HG02970 (cell line): ENCODE measurements around the gene ZBTB7B.

Experiments used
- ATAC-seq: cut with Tn5 transposase; IDR thresholded peaks from one replicate; pipeline ENCODE4 v1.9.1; 2021; ENCODE audit warnings: mild to moderate bottlenecking, moderate library complexity, moderate number of reproducible peaks; ENCODE audit not compliant: unreplicated experiment, low FRiP score

The ZBTB7B gene

DNA sequence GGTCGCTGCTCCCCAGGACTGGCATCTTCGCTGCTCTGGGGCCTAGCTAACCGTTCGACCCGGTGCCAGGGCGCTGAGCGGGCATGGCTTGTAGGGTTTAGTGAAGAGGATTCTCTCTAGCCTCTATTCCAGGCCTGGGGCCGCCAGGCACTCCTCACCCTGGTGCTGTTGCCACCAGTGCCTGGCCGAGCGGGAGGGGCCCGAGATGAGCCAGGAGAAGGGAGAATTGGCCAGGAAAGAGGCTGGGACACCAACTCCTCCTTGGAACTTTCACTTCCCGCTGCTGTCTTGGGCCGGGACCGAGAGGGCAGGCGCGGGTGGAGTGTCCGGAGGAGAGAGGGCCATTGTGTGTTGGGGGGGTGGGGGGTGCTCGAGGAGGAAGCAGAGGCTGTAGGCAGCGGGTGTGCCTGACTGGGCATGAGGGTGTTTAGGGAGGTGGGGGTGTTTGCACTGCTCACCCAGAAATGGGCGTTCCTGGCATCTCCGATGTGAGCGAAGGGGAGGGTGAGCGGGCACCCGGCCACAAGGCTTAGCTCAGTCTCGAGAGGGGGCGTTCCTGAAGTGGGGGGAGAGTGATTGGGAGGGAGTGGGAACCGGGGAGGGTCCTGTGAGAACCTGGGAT is 49.3 kb downstream of the ZBTB7B start:
- no peak for ATAC-seq

DNA sequence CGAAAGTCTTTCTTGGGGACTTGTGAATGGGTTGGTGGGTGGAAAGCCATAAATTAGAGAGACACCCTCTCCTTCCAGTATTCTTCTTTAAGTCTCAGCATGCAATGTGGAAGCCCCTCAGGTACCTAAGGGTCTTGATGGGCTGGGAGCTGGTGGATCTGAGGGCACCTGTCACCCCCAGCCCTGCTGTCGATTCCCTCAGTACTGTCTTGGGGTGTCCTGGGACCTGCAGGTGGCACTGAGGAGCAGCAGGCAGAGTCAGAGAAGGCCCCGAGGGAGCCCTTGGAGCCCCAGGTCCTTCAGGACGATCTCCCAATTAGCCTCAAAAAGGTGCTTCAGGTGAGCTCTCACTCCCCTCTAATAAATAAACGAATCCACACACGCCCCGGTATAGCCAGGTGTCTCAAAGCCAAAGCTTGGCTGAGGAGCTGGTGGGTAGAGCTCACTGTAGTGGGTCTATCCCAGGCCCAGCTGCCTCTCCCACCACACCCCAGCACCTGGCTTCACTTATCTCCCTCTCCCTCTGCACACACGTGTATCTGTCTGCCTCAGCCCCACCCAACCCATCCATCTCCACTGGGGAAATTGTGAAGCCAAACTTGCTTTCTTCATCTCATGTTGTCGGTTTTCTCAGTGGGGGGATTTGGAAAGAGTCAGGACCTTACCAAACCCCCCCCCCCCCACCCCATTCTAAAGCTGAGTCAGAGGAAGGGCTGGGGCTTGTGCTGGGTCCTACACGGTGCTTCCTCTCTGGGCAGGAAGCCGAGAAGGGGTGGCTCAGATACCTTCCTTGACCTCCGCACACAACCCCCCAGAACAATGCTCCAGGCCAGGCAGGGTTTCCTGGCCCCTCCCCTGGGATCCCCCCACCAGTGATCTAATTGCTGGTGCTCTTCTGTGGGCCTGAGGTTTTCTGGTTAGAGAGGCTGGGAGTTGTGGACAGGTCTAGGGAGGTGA is 50.1 kb downstream of the ZBTB7B start:
- ATAC-seq: no peak

DNA sequence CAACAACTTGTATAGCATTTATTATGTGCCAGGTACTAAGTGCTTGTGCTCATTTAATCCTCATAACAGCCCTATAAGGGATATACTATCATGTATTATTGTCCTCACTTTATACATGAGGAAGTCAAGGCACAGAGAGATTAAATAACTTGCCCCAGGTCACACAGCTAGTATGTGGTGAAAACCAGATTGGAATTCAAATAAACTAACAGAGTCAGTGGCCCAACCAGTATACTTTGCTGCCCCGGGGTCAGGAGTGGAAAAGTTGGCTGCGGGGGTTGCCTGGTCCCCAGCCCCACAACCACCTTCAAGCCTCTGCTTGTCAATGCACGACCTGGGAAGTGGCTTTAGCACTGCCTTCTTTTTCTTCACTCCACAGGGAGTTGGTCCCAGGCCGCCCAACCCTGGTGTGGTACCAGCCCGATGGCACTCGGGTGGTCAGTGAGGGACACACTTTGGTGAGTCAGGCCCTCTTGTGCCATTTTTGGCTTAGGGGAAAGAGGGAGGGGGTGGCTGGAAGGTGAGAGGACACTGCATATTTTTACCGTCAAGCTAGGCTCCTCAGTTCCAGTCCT is 51.0 kb downstream of the ZBTB7B start:
- ATAC-seq: no peak

DNA sequence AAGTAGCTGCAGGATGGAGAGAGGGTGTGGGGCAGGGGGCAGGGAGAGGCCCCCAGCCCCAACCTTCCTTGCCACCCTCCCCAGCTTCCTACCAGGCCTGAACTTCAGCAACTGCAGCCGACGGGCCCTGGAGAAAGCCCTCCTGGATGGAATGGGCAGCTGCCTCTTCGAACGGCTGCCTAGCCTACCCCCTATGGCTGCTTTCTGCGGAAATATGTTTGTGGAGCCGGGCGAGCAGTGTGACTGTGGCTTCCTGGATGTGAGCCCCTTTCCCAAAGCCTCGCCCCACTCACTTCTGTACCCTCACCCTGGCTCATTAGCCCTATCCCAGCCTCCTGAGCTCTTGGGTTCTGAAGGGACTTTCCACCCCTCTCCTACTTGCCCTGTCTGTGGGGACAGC is 54.5 kb downstream of the ZBTB7B start:
- ATAC-seq: no peak

DNA sequence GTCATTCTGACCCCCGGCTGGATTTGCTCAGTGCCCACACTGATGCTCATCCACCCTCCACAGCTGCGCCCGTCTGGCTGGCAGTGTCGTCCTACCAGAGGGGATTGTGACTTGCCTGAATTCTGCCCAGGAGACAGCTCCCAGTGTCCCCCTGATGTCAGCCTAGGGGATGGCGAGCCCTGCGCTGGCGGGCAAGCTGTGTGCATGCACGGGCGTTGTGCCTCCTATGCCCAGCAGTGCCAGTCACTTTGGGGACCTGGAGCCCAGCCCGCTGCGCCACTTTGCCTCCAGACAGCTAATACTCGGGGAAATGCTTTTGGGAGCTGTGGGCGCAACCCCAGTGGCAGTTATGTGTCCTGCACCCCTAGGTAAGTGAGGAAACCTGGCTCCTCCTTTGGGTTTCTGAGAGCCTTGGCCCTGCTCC is 55.2 kb downstream of the ZBTB7B start:
- ATAC-seq: no peak

DNA sequence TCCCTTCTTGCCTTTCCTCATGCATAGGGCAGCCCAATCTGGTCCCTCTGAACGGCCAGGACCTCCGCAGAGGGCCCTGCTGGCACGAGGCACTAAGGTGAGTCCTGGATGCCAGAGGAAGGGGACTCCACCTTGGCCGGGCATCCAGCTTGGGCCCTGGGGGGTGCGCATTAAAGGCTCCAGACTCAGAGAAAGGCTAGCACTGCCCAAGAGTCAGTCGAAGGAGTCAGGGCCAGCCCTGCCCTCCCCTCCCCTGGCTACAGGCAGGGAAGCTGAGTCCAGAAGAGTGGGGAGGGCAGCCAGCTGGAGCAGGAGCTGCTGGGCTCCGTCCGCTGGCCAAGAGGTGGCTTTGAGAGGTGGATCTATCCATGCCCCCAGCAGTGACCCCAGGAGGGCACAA is 58.1 kb downstream of the ZBTB7B start:
- ATAC-seq: no peak

DNA sequence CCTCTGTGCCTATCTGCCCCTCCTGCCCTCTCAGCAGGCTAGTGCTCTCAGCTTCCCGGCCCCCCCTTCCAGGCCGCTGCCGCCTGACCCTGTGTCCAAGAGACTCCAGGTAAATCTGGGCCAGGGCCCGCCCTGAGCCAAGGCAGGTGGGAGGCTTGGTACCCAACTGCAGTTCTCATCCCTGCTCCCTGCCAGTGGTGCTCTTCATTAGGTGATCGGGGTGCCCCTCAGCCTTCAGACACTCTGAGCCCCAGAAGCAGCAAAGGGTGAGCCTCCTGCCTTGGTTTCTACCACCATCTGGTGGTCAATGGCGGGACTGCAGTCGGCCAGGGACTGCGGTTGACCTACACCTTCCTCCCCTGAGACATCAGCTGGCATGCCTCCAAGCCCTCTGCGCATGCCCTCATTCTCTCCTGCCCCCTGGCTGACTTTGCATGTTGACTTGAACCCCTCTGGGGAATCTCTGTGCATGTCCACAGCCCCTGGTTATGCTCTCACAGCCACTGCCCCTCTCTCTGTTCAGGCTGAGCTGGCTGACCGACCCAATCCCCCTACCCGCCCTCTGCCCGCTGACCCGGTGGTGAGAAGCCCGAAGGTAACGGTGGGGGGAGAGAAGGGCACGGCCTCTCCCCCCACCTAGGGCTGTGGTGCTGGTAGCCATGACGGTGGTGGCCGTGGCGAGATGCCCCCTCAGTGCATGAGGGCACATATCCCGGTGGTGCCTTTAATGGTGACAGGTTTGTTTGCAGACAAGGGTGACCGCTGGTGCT is 59.0 kb downstream of the ZBTB7B start:
- ATAC-seq: peak; percentile 42

DNA sequence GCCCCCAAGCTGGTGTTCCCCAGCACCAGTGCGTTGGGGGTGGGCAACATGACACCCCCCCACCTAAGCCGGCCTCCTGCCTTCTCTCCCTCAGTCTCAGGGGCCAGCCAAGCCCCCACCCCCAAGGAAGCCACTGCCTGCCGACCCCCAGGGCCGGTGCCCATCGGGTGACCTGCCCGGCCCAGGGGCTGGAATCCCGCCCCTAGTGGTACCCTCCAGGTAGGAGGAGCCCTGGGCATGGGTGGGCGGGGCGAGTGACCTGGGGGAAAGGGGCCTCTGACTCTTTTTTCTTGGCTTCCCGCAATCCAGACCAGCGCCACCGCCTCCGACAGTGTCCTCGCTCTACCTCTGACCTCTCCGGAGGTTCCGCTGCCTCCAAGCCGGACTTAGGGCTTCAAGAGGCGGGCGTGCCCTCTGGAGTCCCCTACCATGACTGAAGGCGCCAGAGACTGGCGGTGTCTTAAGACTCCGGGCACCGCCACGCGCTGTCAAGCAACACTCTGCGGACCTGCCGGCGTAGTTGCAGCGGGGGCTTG is 59.6 kb downstream of the ZBTB7B start:
- no peak for ATAC-seq

DNA sequence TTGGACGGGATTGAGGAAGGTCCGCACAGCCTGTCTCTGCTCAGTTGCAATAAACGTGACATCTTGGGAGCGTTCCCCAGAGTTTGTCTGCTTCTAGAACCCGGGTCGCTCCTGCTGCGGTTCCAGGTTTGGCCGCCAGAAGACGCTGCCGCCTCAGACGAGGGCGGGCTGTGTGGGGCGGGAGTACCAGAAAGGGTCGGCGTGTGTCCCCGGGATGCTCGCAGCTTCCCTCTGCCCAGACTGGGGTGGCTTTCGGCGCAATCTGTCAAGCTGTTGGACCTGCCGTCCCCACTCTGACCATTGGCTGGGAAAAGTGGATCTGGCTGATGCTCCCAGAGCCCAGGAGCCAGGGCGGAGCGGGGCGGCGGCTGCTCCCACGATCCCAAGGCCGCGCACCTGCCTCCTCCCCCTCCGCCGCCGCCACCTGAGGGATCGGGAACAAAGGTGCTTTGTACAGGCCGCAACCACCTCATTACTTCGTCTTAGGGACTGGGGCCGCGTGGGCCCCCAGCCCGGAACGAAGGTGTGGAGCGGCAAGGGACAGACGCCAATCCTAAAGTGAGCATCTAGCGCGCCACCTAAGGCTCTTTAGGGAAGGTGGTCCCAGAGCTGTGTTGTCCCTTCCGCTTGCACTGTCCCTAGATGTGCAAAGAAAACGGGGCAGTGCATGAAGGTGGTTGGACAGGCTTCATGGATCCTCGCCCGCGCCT is 60.3 kb downstream of the ZBTB7B start:
- no peak for ATAC-seq

DNA sequence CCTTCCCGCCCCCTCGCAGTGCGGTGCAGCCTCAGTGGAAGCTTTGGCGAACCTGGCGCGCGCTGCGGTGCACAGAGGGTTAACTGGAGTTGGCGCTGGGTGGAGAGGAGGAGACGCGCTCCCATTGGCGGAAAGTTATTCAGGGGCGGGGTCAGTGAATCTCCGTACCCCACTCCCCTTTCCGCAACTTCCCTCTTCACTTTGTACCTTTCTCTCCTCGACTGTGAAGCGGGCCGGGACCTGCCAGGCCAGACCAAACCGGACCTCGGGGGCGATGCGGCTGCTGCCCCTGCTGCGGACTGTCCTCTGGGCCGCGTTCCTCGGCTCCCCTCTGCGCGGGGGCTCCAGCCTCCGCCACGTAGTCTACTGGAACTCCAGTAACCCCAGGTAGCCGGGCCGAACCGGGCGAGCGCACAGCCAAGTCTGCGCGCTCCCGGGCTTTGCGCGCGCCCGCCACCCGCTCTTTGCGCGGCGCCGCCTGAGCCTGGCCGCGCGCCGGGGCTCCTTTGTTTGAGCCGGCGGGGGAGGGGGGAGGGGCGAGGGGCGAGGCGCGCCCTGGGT is 61.0 kb downstream of the ZBTB7B start, which contains the start of gene EFNA4:
Gene EFNA4 (plus strand): TSS at position 191 of the 561 bp plus-strand sequence. CDS start 84 bp downstream, at position 275.
- peak; percentile 43 for ATAC-seq

DNA sequence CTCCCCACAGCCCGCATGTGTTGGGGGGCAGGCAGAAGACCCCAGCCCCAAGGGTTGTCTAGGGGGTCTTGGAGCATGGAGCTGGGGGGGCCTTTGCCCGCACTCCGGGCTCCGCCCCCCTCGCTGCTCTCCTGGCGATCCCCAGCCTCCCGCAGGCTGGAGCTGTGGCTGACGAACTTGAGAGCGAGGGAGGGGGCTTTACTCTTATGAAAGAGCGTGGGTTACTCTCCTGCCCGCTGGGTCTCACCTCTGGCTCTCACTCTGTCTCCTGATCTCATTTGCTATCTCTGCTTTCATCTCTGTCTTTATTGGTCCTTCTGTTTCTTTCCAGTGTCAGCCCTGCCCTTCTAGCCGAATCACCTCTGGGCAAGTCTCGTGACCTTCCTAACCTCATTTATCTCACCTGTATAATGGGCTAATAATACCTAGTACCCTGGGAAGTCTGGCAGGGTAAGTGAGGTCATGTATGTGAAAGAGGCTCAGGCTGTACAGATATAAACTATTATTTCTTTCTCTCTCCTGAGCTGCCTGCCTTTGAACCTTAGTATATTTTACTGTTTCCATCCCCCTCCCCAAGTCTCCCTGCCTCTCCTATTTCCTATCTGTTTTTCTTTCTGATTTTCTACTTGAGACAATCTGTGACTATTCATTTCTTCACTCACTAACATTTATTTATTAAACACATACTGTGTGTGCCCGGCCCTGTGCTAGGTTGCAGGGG is 61.7 kb downstream of the ZBTB7B start:
- no peak for ATAC-seq

DNA sequence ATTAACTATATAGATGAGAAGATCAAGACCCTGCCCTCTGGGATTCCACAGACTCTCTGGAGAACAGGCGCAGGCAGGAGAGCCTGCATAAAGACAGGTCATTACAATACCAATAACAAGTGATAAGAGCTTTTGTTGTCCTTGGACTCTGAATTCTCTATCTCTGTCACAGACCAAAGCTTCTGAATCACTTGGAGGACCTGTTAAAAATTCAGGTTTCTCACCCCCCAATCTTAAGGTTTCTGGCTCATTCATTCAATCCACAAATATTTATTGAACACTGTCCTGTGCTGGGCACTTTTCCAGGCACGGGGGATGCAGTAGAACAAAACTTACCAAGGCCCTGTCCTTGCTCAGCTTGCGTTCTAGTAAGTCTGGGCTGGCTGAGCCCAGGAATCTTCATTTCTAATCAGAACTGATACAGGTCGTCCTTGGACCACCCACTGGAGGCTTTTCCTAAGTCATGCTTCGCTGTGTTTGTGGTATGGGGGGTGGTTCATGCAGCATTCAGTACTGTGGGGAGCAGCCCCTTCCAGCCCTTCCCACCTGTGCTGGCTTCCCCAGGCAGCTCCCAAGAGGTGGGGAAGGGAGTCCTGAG is 62.3 kb downstream of the ZBTB7B start:
- ATAC-seq: no peak

DNA sequence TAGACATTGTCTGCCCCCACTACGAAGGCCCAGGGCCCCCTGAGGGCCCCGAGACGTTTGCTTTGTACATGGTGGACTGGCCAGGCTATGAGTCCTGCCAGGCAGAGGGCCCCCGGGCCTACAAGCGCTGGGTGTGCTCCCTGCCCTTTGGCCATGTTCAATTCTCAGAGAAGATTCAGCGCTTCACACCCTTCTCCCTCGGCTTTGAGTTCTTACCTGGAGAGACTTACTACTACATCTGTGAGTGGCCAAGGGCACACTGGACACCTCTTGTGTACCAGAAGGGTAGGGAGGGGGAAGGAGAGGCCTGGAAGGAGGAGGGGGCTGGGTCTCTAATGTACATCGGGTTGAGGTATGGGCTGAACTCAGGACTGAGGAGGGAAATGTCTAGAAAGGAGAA is 64.2 kb downstream of the ZBTB7B start:
- no peak for ATAC-seq
